HG02759 (cell line): Measurements from ENCODE around the gene PFAS.
"Not testable (repeated sequence)": the region's sequence is repeated elsewhere in the genome, so short reads cannot be mapped to it uniquely, and the experiment has no call there.

Source experiments
- ATAC-seq: cut with Tn5 transposase; IDR thresholded peaks from one replicate; pipeline ENCODE4 v1.9.1; 2021; ENCODE audit warnings: mild to moderate bottlenecking, moderate library complexity; ENCODE audit not compliant: unreplicated experiment

Gene PFAS

GRCh38 chr17:8226536-8227237 is 22.4 kb upstream of the PFAS start:
- no peak for ATAC-seq

GRCh38 chr17:8227238-8227581 is 21.9 kb upstream of the PFAS start:
- ATAC-seq = no peak

- no peak for ATAC-seq
These were observed 17.4 kb upstream of the PFAS start for GRCh38 chr17:8231701-8232100.

- ATAC-seq = no peak
These were observed 14.5 kb upstream of the PFAS start for GRCh38 chr17:8234361-8235270.

- no peak for ATAC-seq
These were observed 13.4 kb upstream of the PFAS start for GRCh38 chr17:8235676-8236075.

- ATAC-seq = no peak
These were observed 11.9 kb upstream of the PFAS start for GRCh38 chr17:8237175-8237574.

GRCh38 chr17:8237886-8238285 is 11.2 kb upstream of the PFAS start:
- no peak for ATAC-seq

- ATAC-seq = no peak
These were observed 5.3 kb upstream of the PFAS start for GRCh38 chr17:8243827-8244226.

- ATAC-seq = no peak
These were observed 4.3 kb upstream of the PFAS start for GRCh38 chr17:8244768-8245167.

- ATAC-seq = no peak
These were observed 772 bp downstream of the PFAS start for GRCh38 chr17:8249621-8250500.

GRCh38 chr17:8251411-8251810 is 2.3 kb downstream of the PFAS start:
- ATAC-seq = not testable (repeated sequence)

GRCh38 chr17:8253801-8254200 is 4.7 kb downstream of the PFAS start:
- ATAC-seq = no peak

- ATAC-seq = no peak
These were observed 5.8 kb downstream of the PFAS start for GRCh38 chr17:8254881-8255280.

- ATAC-seq = no peak
These were observed 6.4 kb downstream of the PFAS start for GRCh38 chr17:8255499-8255898.

- no peak for ATAC-seq
These were observed 7.2 kb downstream of the PFAS start for GRCh38 chr17:8256291-8256690.

- no peak for ATAC-seq
These were observed 7.6 kb downstream of the PFAS start for GRCh38 chr17:8256691-8257090.

GRCh38 chr17:8257801-8258200 is 8.7 kb downstream of the PFAS start:
- no peak for ATAC-seq

GRCh38 chr17:8264320-8264719 is 15.2 kb downstream of the PFAS start:
- no peak for ATAC-seq

GRCh38 chr17:8264836-8265542 is 15.9 kb downstream of the PFAS start:
- ATAC-seq = no peak

GRCh38 chr17:8266648-8267479 is 17.8 kb downstream of the PFAS start:
- ATAC-seq = no peak
